ENCODE results near the gene FXYD7.
"Not testable (repeated sequence)": the region's sequence is repeated elsewhere in the genome, so short reads cannot be mapped to it uniquely, and the experiment has no call there.

DNA sequence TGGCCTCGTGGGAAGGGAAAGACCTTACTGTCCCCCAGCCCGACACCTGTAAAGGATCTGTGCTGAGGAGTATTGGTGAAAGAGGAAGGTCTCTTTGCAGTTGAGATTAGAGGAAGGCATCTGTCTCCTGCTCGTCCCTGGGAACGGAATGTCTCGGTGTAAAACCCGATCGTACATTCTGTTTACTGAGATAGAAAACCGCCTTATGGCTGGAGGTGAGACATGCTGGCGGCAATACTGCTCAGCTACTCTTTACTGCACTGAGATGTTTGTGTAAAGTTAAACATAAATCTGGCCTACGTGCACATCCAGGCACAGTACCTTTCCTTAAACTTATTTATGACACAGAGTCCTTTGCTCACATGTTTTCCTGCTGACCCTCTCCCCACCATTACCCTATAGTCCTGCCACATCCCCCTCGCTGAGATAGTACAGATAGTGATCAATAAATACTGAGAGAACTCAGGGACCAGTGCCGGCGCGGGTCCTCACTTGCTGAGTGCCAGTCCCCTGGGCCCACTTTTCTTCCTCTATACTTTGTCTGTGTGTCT lies 13.3 kb upstream of the FXYD7 start:
- TF ChIP-seq RAD21 (conservative IDR thresholded peaks at IDR 0.05); EZH2 (IDR thresholded peaks at IDR 0.05; ENCODE audit: borderline replicate concordance, insufficient read depth, low read length, poor library complexity, severe bottlenecking); TAF1 (IDR thresholded peaks at IDR 0.05; ENCODE audit: low read depth); MXI1 (conservative IDR thresholded peaks at IDR 0.05; ENCODE audit: poor library complexity, severe bottlenecking); POLR2AphosphoS5 (IDR thresholded peaks at IDR 0.05): not testable (repeated sequence)
- TF ChIP-seq, protein P1, sequence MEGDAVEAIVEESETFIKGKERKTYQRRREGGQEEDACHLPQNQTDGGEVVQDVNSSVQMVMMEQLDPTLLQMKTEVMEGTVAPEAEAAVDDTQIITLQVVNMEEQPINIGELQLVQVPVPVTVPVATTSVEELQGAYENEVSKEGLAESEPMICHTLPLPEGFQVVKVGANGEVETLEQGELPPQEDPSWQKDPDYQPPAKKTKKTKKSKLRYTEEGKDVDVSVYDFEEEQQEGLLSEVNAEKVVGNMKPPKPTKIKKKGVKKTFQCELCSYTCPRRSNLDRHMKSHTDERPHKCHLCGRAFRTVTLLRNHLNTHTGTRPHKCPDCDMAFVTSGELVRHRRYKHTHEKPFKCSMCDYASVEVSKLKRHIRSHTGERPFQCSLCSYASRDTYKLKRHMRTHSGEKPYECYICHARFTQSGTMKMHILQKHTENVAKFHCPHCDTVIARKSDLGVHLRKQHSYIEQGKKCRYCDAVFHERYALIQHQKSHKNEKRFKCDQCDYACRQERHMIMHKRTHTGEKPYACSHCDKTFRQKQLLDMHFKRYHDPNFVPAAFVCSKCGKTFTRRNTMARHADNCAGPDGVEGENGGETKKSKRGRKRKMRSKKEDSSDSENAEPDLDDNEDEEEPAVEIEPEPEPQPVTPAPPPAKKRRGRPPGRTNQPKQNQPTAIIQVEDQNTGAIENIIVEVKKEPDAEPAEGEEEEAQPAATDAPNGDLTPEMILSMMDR (IDR thresholded peaks at IDR 0.05; ENCODE audit: poor library complexity, severe bottlenecking), result not testable (repeated sequence)

Measured in neural cell (in vitro differentiated cells).